ENCODE data around the gene UQCRFS1.
"Not testable (repeated sequence)": the region's sequence is repeated elsewhere in the genome, so short reads cannot be mapped to it uniquely, and the experiment has no call there.

Gene UQCRFS1

DNA sequence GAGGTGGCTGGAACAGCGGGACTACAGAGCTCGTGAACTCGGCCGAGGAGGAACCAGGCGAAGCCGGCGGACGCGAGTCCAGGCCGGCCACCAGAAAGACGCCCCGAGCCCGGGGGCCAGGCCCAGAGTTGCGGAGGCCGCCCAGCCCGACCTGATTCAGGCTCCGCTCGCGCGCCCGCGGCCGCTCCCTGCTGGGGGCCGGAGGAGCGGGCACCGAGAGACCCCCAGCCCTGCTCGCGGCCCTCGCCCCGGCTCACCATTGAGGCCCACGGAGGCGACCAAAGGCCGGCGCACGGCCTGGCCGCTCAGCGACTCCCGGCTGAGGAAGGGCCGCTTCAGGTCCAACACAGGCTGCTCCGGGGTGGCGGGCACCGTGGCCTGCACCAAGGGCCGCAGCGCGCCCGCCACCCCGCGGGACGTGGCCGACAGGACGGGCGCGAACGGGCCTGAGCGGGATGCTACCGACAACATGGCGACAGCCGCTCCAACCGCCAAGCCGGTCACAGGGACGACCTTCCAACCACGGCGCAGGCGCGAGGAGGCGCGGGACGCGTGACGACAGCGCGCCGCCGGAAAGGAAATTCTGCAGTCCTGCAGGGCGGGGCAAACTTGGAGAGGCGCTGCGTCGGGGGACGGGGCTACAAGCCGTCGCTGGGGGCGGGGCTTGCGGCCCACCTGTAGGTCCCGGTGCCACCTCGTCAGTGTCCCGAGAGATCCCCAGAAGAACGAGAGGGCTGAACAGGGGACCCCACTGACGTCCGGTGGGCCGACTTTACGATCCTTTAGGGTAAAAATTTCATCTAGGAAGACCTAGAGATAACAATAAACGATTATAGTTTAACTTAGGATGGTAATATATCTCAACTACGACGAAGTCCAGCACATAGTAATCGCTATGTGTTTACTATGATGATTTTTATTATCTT is at the start of gene UQCRFS1:
TSS of gene UQCRFS1 (minus strand) at position 504 of the 926 bp plus-strand sequence. CDS start at position 471, 33 bp downstream.
- H3K4me3 Mint-ChIP-seq = peak within 1 kb of the TSS; percentile 86 to 87
- DNase-seq = peak; percentile 96 to 97

GRCh38 chr19:29262085-29262484 is 49.1 kb upstream of the UQCRFS1 start:
- Mint-ChIP-seq H3K27me3 (peaks cover 35% of the 10 kb centered on the region), H3K9me3 (no peaks in the 10 kb centered on the region), H3K4me3 (no peak overlapping the region), H3K4me1 (peaks cover 5% of the 10 kb centered on the region), H3K27ac (no peak overlapping the region)
- ATAC-seq (no peak), DNase-seq (no peak)

More for the DNA sequence above, at the start of gene UQCRFS1:
- H3K27me3 Mint-ChIP-seq = no peaks in the 10 kb centered on the region
- peak within 1 kb of the TSS; percentile 97 to 99 for H3K27ac Mint-ChIP-seq
- peaks cover 5% of the 10 kb centered on the region in 2 donors for H3K9me3 Mint-ChIP-seq
- peak; percentile 98 for ATAC-seq
- H3K4me1 Mint-ChIP-seq = peaks cover 39% of the 10 kb centered on the region

- no peak overlapping the region for H3K4me3 Mint-ChIP-seq
- H3K27me3 Mint-ChIP-seq = peaks cover 27% of the 10 kb centered on the region
- DNase-seq = peak; percentile 42 to 49
- peak; percentile 76 for ATAC-seq
- H3K9me3 Mint-ChIP-seq = no peaks in the 10 kb centered on the region
- peaks cover 5% of the 10 kb centered on the region for H3K4me1 Mint-ChIP-seq
- H3K27ac Mint-ChIP-seq = no peak overlapping the region
Observed at GRCh38 chr19:29260477-29261317, 47.7 kb upstream of the UQCRFS1 start.

GRCh38 chr19:29259867-29260281 is 46.9 kb upstream of the UQCRFS1 start:
- DNase-seq (no peak), ATAC-seq (no peak)
- H3K4me3 Mint-ChIP-seq = no peak overlapping the region
- H3K27me3 Mint-ChIP-seq = peaks cover 21% of the 10 kb centered on the region
- H3K9me3 Mint-ChIP-seq = no peaks in the 10 kb centered on the region
- H3K4me1 Mint-ChIP-seq = peaks cover 5% of the 10 kb centered on the region
- H3K27ac Mint-ChIP-seq = no peak overlapping the region

- Mint-ChIP-seq H3K27me3 (peaks cover 21% of the 10 kb centered on the region), H3K4me3 (no peak overlapping the region), H3K4me1 (peaks cover 5% of the 10 kb centered on the region), H3K9me3 (no peaks in the 10 kb centered on the region), H3K27ac (no peak overlapping the region)
- ATAC-seq = no peak
- no peak for DNase-seq
Observed at GRCh38 chr19:29259153-29259552, 46.2 kb upstream of the UQCRFS1 start.

- ATAC-seq (no peak), DNase-seq (no peak)
- peaks cover 32% of the 10 kb centered on the region for H3K27me3 Mint-ChIP-seq
- no peak overlapping the region for H3K27ac Mint-ChIP-seq
- no peaks in the 10 kb centered on the region for H3K9me3 Mint-ChIP-seq
- H3K4me1 Mint-ChIP-seq = no peaks in the 10 kb centered on the region
- H3K4me3 Mint-ChIP-seq = no peak overlapping the region
Observed at GRCh38 chr19:29256516-29256915, 43.6 kb upstream of the UQCRFS1 start.

- H3K27ac Mint-ChIP-seq = no peak overlapping the region
Observed at GRCh38 chr19:29255912-29256311, 43.0 kb upstream of the UQCRFS1 start.

DNA sequence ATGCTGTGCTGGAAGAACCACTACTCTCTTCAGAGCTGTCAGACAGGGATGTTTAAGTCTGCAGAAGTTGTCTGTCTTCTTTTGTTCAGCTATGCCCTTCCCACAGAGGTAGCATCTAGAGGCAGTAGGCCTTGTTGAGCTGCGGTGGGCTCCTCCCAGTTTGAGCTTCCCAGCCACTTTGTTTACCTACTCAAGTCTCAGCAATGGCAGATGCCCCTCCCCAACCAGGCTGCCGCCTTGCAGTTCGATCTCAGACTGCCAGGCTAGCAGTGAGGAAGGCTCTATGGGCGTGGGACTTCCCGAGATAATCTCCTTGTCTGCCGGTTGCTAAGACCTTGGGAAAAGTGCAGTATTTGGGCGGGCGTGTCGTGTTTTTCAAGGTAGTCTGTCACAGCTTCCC is 42.1 kb upstream of the UQCRFS1 start:
- peaks cover 32% of the 10 kb centered on the region for H3K27me3 Mint-ChIP-seq
- ATAC-seq (no peak), DNase-seq (no peak)
- H3K9me3 Mint-ChIP-seq = no peaks in the 10 kb centered on the region
- no peaks in the 10 kb centered on the region for H3K4me1 Mint-ChIP-seq
- H3K27ac Mint-ChIP-seq = no peak overlapping the region
- H3K4me3 Mint-ChIP-seq = no peak overlapping the region

More at GRCh38 chr19:29255912-29256311, 43.0 kb upstream of the UQCRFS1 start:
- ATAC-seq (no peak), DNase-seq (no peak)
- H3K9me3 Mint-ChIP-seq = no peaks in the 10 kb centered on the region
- H3K4me3 Mint-ChIP-seq = no peak overlapping the region
- peaks cover 32% of the 10 kb centered on the region for H3K27me3 Mint-ChIP-seq
- H3K4me1 Mint-ChIP-seq = no peaks in the 10 kb centered on the region

DNA sequence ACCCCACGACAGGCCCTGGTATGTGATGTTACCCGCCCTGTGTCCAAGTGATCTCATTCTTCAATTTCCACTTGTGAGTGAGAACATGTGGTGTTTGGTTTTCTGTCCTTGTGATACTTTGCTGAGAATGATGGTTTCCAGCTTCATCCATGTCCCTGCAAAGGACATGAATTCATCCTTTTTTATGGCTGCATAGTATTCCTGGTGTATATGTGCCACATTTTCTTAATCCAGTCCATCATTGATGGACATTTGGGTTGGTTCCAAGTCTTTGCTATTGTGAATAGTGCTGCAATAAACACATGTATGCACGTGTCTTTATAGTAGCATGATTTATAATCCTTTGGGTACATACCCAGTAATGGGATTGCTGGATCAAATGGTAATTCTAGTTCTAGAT is 36.8 kb upstream of the UQCRFS1 start:
- peaks cover 61% of the 10 kb centered on the region for H3K27me3 Mint-ChIP-seq
- not testable (repeated sequence) for DNase-seq, H3K27ac Mint-ChIP-seq, H3K4me1 Mint-ChIP-seq, ATAC-seq, H3K4me3 Mint-ChIP-seq, H3K9me3 Mint-ChIP-seq

- Mint-ChIP-seq H3K27ac (peak overlapping the region in 1 of 2 donors; percentile 50), H3K4me3 (no peak overlapping the region), H3K27me3 (peaks cover 47% of the 10 kb centered on the region), H3K9me3 (no peaks in the 10 kb centered on the region), H3K4me1 (no peaks in the 10 kb centered on the region)
- DNase-seq (no peak), ATAC-seq (no peak)
Observed at GRCh38 chr19:29248332-29248844, 35.4 kb upstream of the UQCRFS1 start.

- Mint-ChIP-seq H3K27me3 (peaks cover 47% of the 10 kb centered on the region), H3K27ac (no peak overlapping the region), H3K4me3 (no peak overlapping the region), H3K4me1 (no peaks in the 10 kb centered on the region), H3K9me3 (no peaks in the 10 kb centered on the region)
- ATAC-seq (no peak), DNase-seq (no peak)
Observed at GRCh38 chr19:29247872-29248271, 34.9 kb upstream of the UQCRFS1 start.

DNA sequence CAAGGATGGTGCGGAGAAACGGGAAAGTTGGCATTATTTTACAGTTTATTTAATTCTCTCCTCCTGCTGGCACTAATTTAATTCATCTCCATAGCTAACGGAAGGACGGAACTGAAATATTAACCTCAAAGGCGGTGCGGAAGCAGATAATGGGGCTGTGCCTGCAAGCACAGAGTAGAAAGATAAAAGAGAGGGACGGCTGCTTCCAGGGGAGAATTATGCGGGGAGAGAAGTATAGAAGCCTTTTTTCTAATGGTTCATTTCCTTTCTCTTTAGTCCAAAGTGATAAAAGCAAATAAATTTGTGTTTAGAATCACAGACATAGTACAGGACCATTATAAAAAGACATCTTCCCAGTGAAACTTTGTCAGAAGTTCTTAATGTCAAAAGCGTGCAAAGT is 34.5 kb upstream of the UQCRFS1 start:
- no peak overlapping the region for H3K27ac Mint-ChIP-seq
- DNase-seq = no peak
- peaks cover 47% of the 10 kb centered on the region for H3K27me3 Mint-ChIP-seq
- no peak overlapping the region for H3K4me3 Mint-ChIP-seq
- no peak for ATAC-seq
- H3K4me1 Mint-ChIP-seq = no peaks in the 10 kb centered on the region
- H3K9me3 Mint-ChIP-seq = no peaks in the 10 kb centered on the region

GRCh38 chr19:29247051-29247450 is 34.1 kb upstream of the UQCRFS1 start:
- Mint-ChIP-seq H3K4me3 (no peak overlapping the region), H3K27me3 (peaks cover 43% of the 10 kb centered on the region)

GRCh38 chr19:29245215-29245614 is 32.3 kb upstream of the UQCRFS1 start:
- Mint-ChIP-seq H3K4me3 (no peak overlapping the region), H3K4me1 (no peaks in the 10 kb centered on the region), H3K27me3 (peaks cover 50% of the 10 kb centered on the region), H3K27ac (no peak overlapping the region), H3K9me3 (no peaks in the 10 kb centered on the region)
- ATAC-seq (no peak), DNase-seq (no peak)

More at GRCh38 chr19:29247051-29247450, 34.1 kb upstream of the UQCRFS1 start:
- Mint-ChIP-seq H3K4me1 (no peaks in the 10 kb centered on the region), H3K27ac (no peak overlapping the region), H3K9me3 (no peaks in the 10 kb centered on the region)
- ATAC-seq (no peak), DNase-seq (no peak)

DNA sequence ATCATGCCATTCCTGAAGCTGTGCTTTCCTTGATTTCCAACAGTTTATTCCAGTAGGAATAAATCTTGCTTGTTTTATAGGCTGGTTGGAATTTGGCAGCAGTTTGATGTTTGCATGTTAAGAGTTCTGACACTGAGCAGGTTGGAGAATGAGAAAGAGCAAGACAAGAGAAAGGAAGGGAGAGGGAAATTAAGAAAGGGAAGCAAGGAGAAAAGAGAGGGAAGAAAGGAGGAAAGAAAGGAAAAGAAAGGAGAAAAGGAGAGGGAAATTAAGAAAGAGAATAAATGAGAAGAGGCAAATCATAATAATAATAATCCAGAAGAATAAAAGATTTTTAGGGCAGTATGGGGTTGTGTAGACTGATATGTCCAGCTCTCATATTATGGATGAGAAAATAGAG is 28.4 kb upstream of the UQCRFS1 start:
- H3K9me3 Mint-ChIP-seq = no peaks in the 10 kb centered on the region
- H3K4me1 Mint-ChIP-seq = no peaks in the 10 kb centered on the region
- ATAC-seq = no peak
- H3K4me3 Mint-ChIP-seq = no peak overlapping the region
- no peak for DNase-seq
- H3K27me3 Mint-ChIP-seq = peaks cover 25% of the 10 kb centered on the region
- H3K27ac Mint-ChIP-seq = no peak overlapping the region

Data from stimulated activated naive CD8-positive, alpha-beta T cell treated with anti-CD3 and anti-CD28 coated beads, Interleukin-15, amount 100 ng/mL, for 72 hours (primary cell).